Kidney (tissue), 14 donors: ENCODE measurements around the gene IDUA. TPM values are rescaled to one million over a fixed set of nuclear protein-coding genes. Genes with fewer than 3 reads are reported as not detected.

Experiments used
- DNase-seq, 5 donors: peaks; one replicate each; pipeline ENCODE4 v3.0.0-alpha.2; 2013 to 2020
- FAIRE-seq: peaks from 2 replicates; lab custom pipeline; 2012; peaks lifted over from hg19 to GRCh38; lab: Jason Lieb, UNC
- H3K27ac ChIP-seq, 2 donors: one replicate each; pipeline ENCODE4 v1.7.0; 2013; ENCODE audit warnings: low read depth in 2 of 2, low read length in 2 of 2, inconsistent platforms in 1 of 2
- H3K27me3 ChIP-seq: one replicate; pipeline ENCODE4 v1.7.1; 2013; ENCODE audit warnings: low read length, inconsistent platforms; ENCODE audit not compliant: control insufficient read depth, insufficient read depth
- H3K36me3 ChIP-seq, 3 donors: one replicate each; pipeline versions ENCODE4 v1.7.0 to v1.7.1; 2013; ENCODE audit warnings: low read length in 3 of 3, control low read depth in 1 of 3, inconsistent platforms in 1 of 3; ENCODE audit not compliant: insufficient read depth in 3 of 3, control insufficient read depth in 2 of 3
- H3K4me1 ChIP-seq, 3 donors: one replicate each; pipeline versions ENCODE4 v1.7.0 to v1.7.1; 2013; ENCODE audit warnings: low read length in 3 of 3, inconsistent platforms in 1 of 3, low read depth in 1 of 3; ENCODE audit not compliant: control insufficient read depth in 2 of 3, insufficient read depth in 2 of 3
- H3K4me3 ChIP-seq, 3 donors: one replicate each; pipeline versions ENCODE4 v1.7.0 to v1.8.1; 2013; ENCODE audit warnings: low read length in 3 of 3, control low read depth in 1 of 3, inconsistent platforms in 1 of 3
- H3K9ac ChIP-seq, 3 donors: one replicate each; pipeline versions ENCODE4 v1.7.0 to v1.7.1; 2013; ENCODE audit warnings: low read length in 3 of 3, control low read depth in 1 of 3, inconsistent platforms in 1 of 3
- H3K9me3 ChIP-seq, 3 donors: one replicate each; pipeline versions ENCODE4 v1.7.0 to v1.7.1; 2013; ENCODE audit warnings: low read length in 3 of 3, control low read depth in 1 of 3, inconsistent platforms in 1 of 3; ENCODE audit not compliant: control insufficient read depth in 2 of 3, insufficient read depth in 1 of 3
- CTCF ChIP-seq: IDR thresholded peaks from 3 replicates; pipeline ENCODE4 v1.5.1; 2012; ENCODE audit warnings: mild to moderate bottlenecking, moderate library complexity, borderline replicate concordance; ENCODE audit not compliant: insufficient read depth; ENCODE audit errors: extremely low read depth
- intact Hi-C: fragments of 100-400 bp; cut with DNase I; formaldehyde crosslinking; loops from one replicate; pipeline ENCODE4 v1.11.1; 2022
- polyA plus RNA-seq: library from polyadenylated mRNA; stranded (reverse); fragments of 350-450 nt; fragmentation: Illumina TruSeq; extraction: RNeasy Lipid Tissue Mini Kit (QIAGEN cat#74804); gene quantifications from one replicate; pipeline ENCODE4 v1.2.3, GENCODE V29; 2014; ENCODE audit warnings: low read depth, low replicate concordance; ENCODE audit not compliant: insufficient read depth
- total RNA-seq: library from RNA; stranded (reverse); fragmentation: NEBNext Ultra II Directional; extraction: Animal tissue kit (Norgen Biotek cat#: 25700); gene quantifications from one replicate; pipeline ENCODE4 v1.2.1, GENCODE V29; 2021
- donor health status: control.
- donor health status: control.
- donor health status: control.
- donor health status: control.
- donor health status: control.
- donor health status: DM: yes; HTN: yes; CAD: no.
- donor health status: Normal renal cell carcinoma (clear cell type).

Gene IDUA
- total and polyA plus RNA-seq, 2 donors from 2014 or later = 11.9 to 58.5 TPM

GRCh38 chr4:1038948-1039492, 52.2 kb downstream of the IDUA start:
- no peak for DNase-seq
- no peak overlapping the region for H3K27ac ChIP-seq
- intact Hi-C loops = no loop called here

GRCh38 chr4:1039493-1040343, 52.9 kb downstream of the IDUA start:
- Histone ChIP-seq H3K9ac (no peak overlapping the region), H3K27ac (no peak overlapping the region), H3K9me3 (no peaks in the 10 kb centered on the region), H3K36me3 (no peaks in the 10 kb centered on the region), H3K4me3 (no peak overlapping the region), H3K27me3 (peaks cover 4% of the 10 kb centered on the region), H3K4me1 (peaks cover 0 to 10% (median 2%) of the 10 kb centered on the region in 3 donors)
- intact Hi-C loops = no loop called here
- FAIRE-seq (no peak), DNase-seq (peak in 4 of 5 donors; percentile 80 to 88 (median 86))
- TF ChIP-seq CTCF = no peak

More at GRCh38 chr4:1038948-1039492, 52.2 kb downstream of the IDUA start:
- Histone ChIP-seq H3K4me1 (peaks cover 0 to 10% (median 2%) of the 10 kb centered on the region in 3 donors), H3K9ac (no peak overlapping the region), H3K27me3 (peaks cover 4% of the 10 kb centered on the region), H3K4me3 (no peak overlapping the region), H3K9me3 (no peaks in the 10 kb centered on the region), H3K36me3 (no peaks in the 10 kb centered on the region)
- no peak for FAIRE-seq
- no peak for TF ChIP-seq CTCF

- DNase-seq (peak in 1 of 5 donors; percentile 72), FAIRE-seq (no peak)
- H3K9ac ChIP-seq = no peak overlapping the region
- H3K9me3 ChIP-seq = no peaks in the 10 kb centered on the region
- no peak overlapping the region for H3K4me3 ChIP-seq
- intact Hi-C loops = no loop called here
- H3K4me1 ChIP-seq = peaks cover 0 to 10% (median 2%) of the 10 kb centered on the region in 3 donors
- TF ChIP-seq CTCF = no peak
- peaks cover 6% of the 10 kb centered on the region for H3K27me3 ChIP-seq
- H3K27ac ChIP-seq = no peak overlapping the region
- H3K36me3 ChIP-seq = no peaks in the 10 kb centered on the region
Observed at GRCh38 chr4:1040344-1041146, 53.7 kb downstream of the IDUA start.
